H1 (cell line): ENCODE data around the gene RERG. TPM values are rescaled to one million over a fixed set of nuclear protein-coding genes. Genes with fewer than 3 reads are reported as not detected.

Experiments
- CTCF ChIA-PET: fragments of 300-600 bp; sonication (Branson Sonifier 250); formaldehyde crosslinking; loops from one replicate; lab custom pipeline; 2021; ENCODE audit not compliant: partially characterized antibody; lab: Charles Lee
- POLR2A ChIA-PET: fragments of 300-600 bp; sonication (Branson Sonifier 250); formaldehyde crosslinking; loops from one replicate; lab custom pipeline; 2021; ENCODE audit warnings: inconsistent platforms; ENCODE audit not compliant: partially characterized antibody; lab: Charles Lee
- DNase-seq, 2 experiments: peaks; one replicate each; pipeline versions ENCODE4 v3.0.0 to v3.0.0-alpha.2; 2010 to 2022; ENCODE audit warnings: low spot score in 2 of 2, low read depth in 1 of 2, mixed read lengths in 1 of 2
- FAIRE-seq: peaks from 2 replicates; lab custom pipeline; 2011; peaks lifted over from hg19 to GRCh38; lab: Jason Lieb, UNC
- H2AFZ ChIP-seq: 2 replicates; pipeline ENCODE4 v1.8.1; 2012; ENCODE audit warnings: low read length, inconsistent platforms
- H2AK5ac ChIP-seq: 2 replicates; pipeline ENCODE4 v1.6.1; 2013; ENCODE audit warnings: low read depth, low read length
- H2BK120ac ChIP-seq: replicated peaks from 2 replicates; pipeline ENCODE3; 2013; ENCODE audit warnings: low read depth, low read length, inconsistent platforms
- H2BK12ac ChIP-seq: 2 replicates; pipeline ENCODE4 v1.6.1; 2013; ENCODE audit warnings: low read depth, low read length
- H2BK15ac ChIP-seq: 2 replicates; pipeline ENCODE4 v1.6.1; 2013; ENCODE audit warnings: low read length
- H2BK20ac ChIP-seq: 2 replicates; pipeline ENCODE4 v1.6.1; 2013; ENCODE audit warnings: low read length
- H2BK5ac ChIP-seq: 2 replicates; pipeline ENCODE4 v1.6.1; 2013; ENCODE audit warnings: low read depth, low read length
- H3K14ac ChIP-seq: 2 replicates; pipeline ENCODE4 v1.6.1; 2013; ENCODE audit warnings: inconsistent platforms; ENCODE audit not compliant: insufficient read length
- H3K18ac ChIP-seq: 2 replicates; pipeline ENCODE4 v1.6.1; 2013; ENCODE audit warnings: low read length; ENCODE audit errors: extremely low read depth
- H3K23ac ChIP-seq: 2 replicates; pipeline ENCODE4 v1.6.1; 2013; ENCODE audit warnings: inconsistent platforms; ENCODE audit not compliant: insufficient read length
- H3K23me2 ChIP-seq: 2 replicates; pipeline ENCODE4 v1.6.1; 2013; ENCODE audit warnings: low read depth, low read length
- H3K27ac ChIP-seq: 2 replicates; pipeline ENCODE4 v1.6.1; 2011; ENCODE audit warnings: low read depth, low read length, inconsistent platforms
- H3K27me3 ChIP-seq, 4 experiments: replicated peaks in 1 of 4; 1 replicate in 1 of 4; 2 replicates in 3 of 4; pipeline versions ENCODE4 v1.6.1 to v1.8.1; 2011 to 2013; ENCODE audit warnings: low read length in 3 of 4, mild to moderate bottlenecking in 3 of 4, inconsistent platforms in 2 of 4, mixed read lengths in 2 of 4, moderate library complexity in 1 of 4; ENCODE audit not compliant: control insufficient read depth in 3 of 4, insufficient read depth in 3 of 4; ENCODE audit errors: extremely low read depth in 1 of 4
- H3K36me3 ChIP-seq, 4 experiments: 2 replicates each; pipeline versions ENCODE4 v1.6.1 to v1.8.1; 2011 to 2013; ENCODE audit warnings: mild to moderate bottlenecking in 4 of 4, low read length in 3 of 4, moderate library complexity in 2 of 4, control low read depth in 1 of 4, inconsistent platforms in 1 of 4; ENCODE audit not compliant: insufficient read depth in 4 of 4, control insufficient read depth in 2 of 4
- H3K4ac ChIP-seq: replicated peaks from 2 replicates; pipeline ENCODE3; 2013; ENCODE audit warnings: low read length, low read depth, mixed read lengths, inconsistent platforms; ENCODE audit not compliant: insufficient read length
- H3K4me1 ChIP-seq, 4 experiments: replicated peaks in 1 of 4; 1 replicate in 1 of 4; 2 replicates in 3 of 4; pipeline versions ENCODE4 v1.6.1 to v1.8.1; 2011 to 2013; ENCODE audit warnings: low read length in 3 of 4, inconsistent platforms in 2 of 4, mixed read lengths in 1 of 4; ENCODE audit not compliant: insufficient read depth in 4 of 4, control insufficient read depth in 3 of 4
- H3K4me2 ChIP-seq, 2 experiments: 2 replicates each; pipeline versions ENCODE4 v1.6.1 to v1.8.1; 2011 to 2013; ENCODE audit warnings: low read depth in 2 of 2, low read length in 2 of 2, control low read depth in 1 of 2, inconsistent platforms in 1 of 2, mild to moderate bottlenecking in 1 of 2; ENCODE audit not compliant: insufficient read depth in 1 of 2
- H3K4me3 ChIP-seq, 4 experiments: fragments of 200-600, 300-600 bp in 1 of 4; sonication (generic), shearing (Covaris generic), sonication (Bioruptor Twin) in 1 of 4; 2 replicates each; pipeline versions ENCODE4 v1.5.1 to v1.8.1; 2011 to 2016; ENCODE audit warnings: low read length in 4 of 4, low read depth in 3 of 4, control low read depth in 2 of 4, inconsistent platforms in 2 of 4, mild to moderate bottlenecking in 2 of 4, mixed read lengths in 1 of 4, moderate library complexity in 1 of 4; ENCODE audit not compliant: insufficient read depth in 2 of 4; ENCODE audit errors: extremely low read depth in 1 of 4
- H3K56ac ChIP-seq: replicated peaks from 2 replicates; pipeline ENCODE3; 2013; ENCODE audit warnings: low read depth, mild to moderate bottlenecking, mixed read lengths, low read length, inconsistent platforms; ENCODE audit not compliant: insufficient read length
- H3K79me1 ChIP-seq: 2 replicates; pipeline ENCODE4 v1.6.1; 2013; ENCODE audit warnings: low read depth, low read length, control low read depth
- H3K79me2 ChIP-seq, 2 experiments: 2 replicates each; pipeline versions ENCODE4 v1.6.1 to v1.8.1; 2012 to 2013; ENCODE audit warnings: low read length in 2 of 2, mild to moderate bottlenecking in 2 of 2, inconsistent platforms in 1 of 2; ENCODE audit not compliant: insufficient read depth in 2 of 2, control insufficient read depth in 1 of 2
- H3K9ac ChIP-seq, 4 experiments: replicated peaks in 1 of 4; 1 replicate in 1 of 4; 2 replicates in 3 of 4; pipeline versions ENCODE4 v1.6.1 to v1.8.1; 2011 to 2013; ENCODE audit warnings: low read depth in 3 of 4, low read length in 3 of 4, control low read depth in 2 of 4, mild to moderate bottlenecking in 2 of 4, moderate library complexity in 2 of 4, inconsistent platforms in 1 of 4; ENCODE audit errors: extremely low read depth in 1 of 4
- H3K9me3 ChIP-seq, 2 experiments: 2 replicates each; pipeline versions ENCODE4 v1.6.1 to v1.8.1; 2012 to 2013; ENCODE audit warnings: mild to moderate bottlenecking in 2 of 2, moderate library complexity in 2 of 2, control low read depth in 1 of 2, inconsistent platforms in 1 of 2, low read depth in 1 of 2, low read length in 1 of 2, mixed read lengths in 1 of 2; ENCODE audit not compliant: insufficient read depth in 2 of 2
- H4K20me1 ChIP-seq, 2 experiments: replicated peaks in 1 of 2; 2 replicates each; pipeline versions ENCODE3 to v1.8.1; 2011 to 2013; ENCODE audit warnings: inconsistent platforms in 2 of 2, low read length in 2 of 2, mild to moderate bottlenecking in 1 of 2; ENCODE audit not compliant: insufficient read depth in 2 of 2, control insufficient read depth in 1 of 2
- H4K5ac ChIP-seq: 2 replicates; pipeline ENCODE4 v1.6.1; 2013; ENCODE audit warnings: low read length, low read depth, mixed read lengths, inconsistent platforms; ENCODE audit not compliant: insufficient read length
- H4K8ac ChIP-seq: 2 replicates; pipeline ENCODE4 v1.8.0; 2013; ENCODE audit warnings: mild to moderate bottlenecking, moderate library complexity, low read length, inconsistent platforms; ENCODE audit not compliant: insufficient read depth; ENCODE audit errors: extremely low read depth
- H4K91ac ChIP-seq: replicated peaks from 2 replicates; pipeline ENCODE3; 2013; ENCODE audit warnings: low read length, mixed read lengths, inconsistent platforms; ENCODE audit not compliant: insufficient read length
- BCL11A ChIP-seq, 2 experiments: IDR thresholded peaks; one replicate each; pipeline ENCODE4 v1.6.1; 2011; ENCODE audit warnings: low read depth in 2 of 2, low read length in 2 of 2, mild to moderate bottlenecking in 2 of 2
- polyA plus RNA-seq, 7 experiments: library from polyadenylated mRNA; depleted of rRNA in 3 of 7; stranded (reverse) in 5 of 7; unstranded in 2 of 7; fragments of >200 nt in 5 of 7; fragments of 200-250 nt in 2 of 7; gene quantifications; 1 replicate in 5 of 7; 2 replicates in 1 of 7; 4 replicates in 1 of 7; pipeline versions ENCODE4 v1.2.1 to v1.2.3, GENCODE V29; 2011 to 2013; ENCODE audit warnings: missing spikeins in 2 of 7, mixed read lengths in 2 of 7
- total RNA-seq: library from RNA; stranded (reverse); fragmentation: NEBNext Ultra II Directional; extraction: Animal tissue kit (Norgen Biotek cat#: 25700); gene quantifications from 2 replicates; pipeline ENCODE4 v1.2.1, GENCODE V29; 2021

Gene RERG
- total and polyA plus RNA-seq, 2 of the 8 experiments (the other 6 are each of a cell fraction or from before 2014, with no cell fraction given), result 0.12 to 0.86 TPM

- no peaks in the 10 kb centered on the region for H3K23me2 ChIP-seq
- ChIA-PET CTCF (interaction anchor here (1.1 kb wide), 1 partner anchor 25 kb away, joined by 3 read pairs; no protein-coding TSS in a partner anchor), POLR2A (no interaction called here)
- H2BK12ac ChIP-seq, result no peak overlapping the region
- no peak overlapping the region for H3K9ac ChIP-seq
- no peak overlapping the region for H3K4me2 ChIP-seq
- no peaks in the 10 kb centered on the region for H3K79me2 ChIP-seq
- H3K14ac ChIP-seq, result no peak overlapping the region
- H3K36me3 ChIP-seq, result no peaks in the 10 kb centered on the region
- H3K4me1 ChIP-seq, result no peaks in the 10 kb centered on the region
- no peaks in the 10 kb centered on the region for H4K20me1 ChIP-seq
- DNase-seq (no peak), FAIRE-seq (no peak)
- H3K27ac ChIP-seq, result no peak overlapping the region
- H3K79me1 ChIP-seq, result no peaks in the 10 kb centered on the region
- no peak overlapping the region for H4K5ac ChIP-seq
- no peak overlapping the region for H3K4me3 ChIP-seq
- H2BK5ac ChIP-seq, result no peak overlapping the region
- H3K56ac ChIP-seq, result no peak overlapping the region
- no peak overlapping the region for H3K18ac ChIP-seq
- H2BK120ac ChIP-seq, result no peak overlapping the region
- no peak overlapping the region for H4K91ac ChIP-seq
- H2AK5ac ChIP-seq, result no peak overlapping the region
- no peaks in the 10 kb centered on the region for H3K9me3 ChIP-seq
- H4K8ac ChIP-seq, result no peak overlapping the region
- no peak overlapping the region for H2AFZ ChIP-seq
- H3K23ac ChIP-seq, result no peak overlapping the region
- no peaks in the 10 kb centered on the region for H3K27me3 ChIP-seq
- no peak overlapping the region for H3K4ac ChIP-seq
- H2BK20ac ChIP-seq, result no peak overlapping the region
- no peak overlapping the region for H2BK15ac ChIP-seq
- TF ChIP-seq BCL11A (IDR thresholded peaks at IDR 0.05; ENCODE audit: low read depth in 2 of 2, low read length in 2 of 2), result no peak
Observed at GRCh38 chr12:15123401-15123800, 97.8 kb downstream of the RERG start.
